Keratinocyte (primary cell): ENCODE measurements around the gene HIVEP2. TPM values are rescaled to one million over a fixed set of nuclear protein-coding genes. Genes with fewer than 3 reads are reported as not detected.

Experiments used
- DNase-seq: peaks from one replicate; pipeline ENCODE4 v3.0.0-alpha.2; 2011; ENCODE audit warnings: low read depth, missing footprints, low spot score
- FAIRE-seq: peaks from 2 replicates; lab custom pipeline; 2011; peaks lifted over from hg19 to GRCh38; lab: Jason Lieb, UNC
- H2AFZ ChIP-seq: 2 replicates; pipeline ENCODE4 v1.6.0; 2012; ENCODE audit warnings: low read length, control low read depth, inconsistent platforms; ENCODE audit not compliant: control insufficient read depth
- H3K27ac ChIP-seq: 2 replicates; pipeline ENCODE4 v1.5.1; 2011; ENCODE audit warnings: low read length; ENCODE audit not compliant: control insufficient read depth, insufficient read depth
- H3K27me3 ChIP-seq: 3 replicates; pipeline ENCODE4 v1.6.0; 2011; ENCODE audit warnings: low read length; ENCODE audit not compliant: control insufficient read depth, insufficient read depth; ENCODE audit errors: extremely low read depth
- H3K36me3 ChIP-seq, 2 experiments: 2 replicates in 1 of 2; 3 replicates in 1 of 2; pipeline ENCODE4 v1.5.1; 2011; ENCODE audit warnings: low read length in 2 of 2, mild to moderate bottlenecking in 1 of 2; ENCODE audit not compliant: control insufficient read depth in 2 of 2, insufficient read depth in 2 of 2; ENCODE audit errors: extremely low read depth in 1 of 2
- H3K4me1 ChIP-seq: 3 replicates; pipeline ENCODE4 v1.5.1; 2011; ENCODE audit warnings: low read length; ENCODE audit not compliant: control insufficient read depth, insufficient read depth; ENCODE audit errors: extremely low read depth
- H3K4me2 ChIP-seq: 3 replicates; pipeline ENCODE4 v1.6.0; 2011; ENCODE audit warnings: low read depth, low read length; ENCODE audit not compliant: control insufficient read depth, insufficient read depth; ENCODE audit errors: extremely low read depth
- H3K4me3 ChIP-seq, 3 experiments: fragments of 200-600 bp in 1 of 3; sonication (generic) in 1 of 3; 2 replicates in 2 of 3; 3 replicates in 1 of 3; pipeline ENCODE4 v1.5.1; 2011 to 2016; ENCODE audit warnings: low read length in 3 of 3, mild to moderate bottlenecking in 3 of 3, control low read depth in 2 of 3, inconsistent platforms in 1 of 3, low read depth in 1 of 3, mixed read lengths in 1 of 3, mixed run types in 1 of 3, moderate library complexity in 1 of 3; ENCODE audit not compliant: control insufficient read depth in 2 of 3, insufficient read depth in 2 of 3; ENCODE audit errors: extremely low read depth in 1 of 3
- H3K79me2 ChIP-seq: 2 replicates; pipeline ENCODE4 v1.6.0; 2012; ENCODE audit warnings: low read length; ENCODE audit not compliant: control insufficient read depth, insufficient read depth
- H3K9ac ChIP-seq: 3 replicates; pipeline ENCODE4 v1.6.0; 2011; ENCODE audit warnings: low read length; ENCODE audit not compliant: control insufficient read depth, insufficient read depth; ENCODE audit errors: extremely low read depth
- H3K9me1 ChIP-seq: 3 replicates; pipeline ENCODE4 v1.6.0; 2011; ENCODE audit warnings: low read length; ENCODE audit not compliant: control insufficient read depth, insufficient read depth; ENCODE audit errors: extremely low read depth
- H3K9me3 ChIP-seq: 2 replicates; pipeline ENCODE4 v1.5.1; 2012; ENCODE audit warnings: low read depth, low read length; ENCODE audit not compliant: control insufficient read depth
- H4K20me1 ChIP-seq: 3 replicates; pipeline ENCODE4 v1.6.0; 2011; ENCODE audit warnings: low read length; ENCODE audit not compliant: control insufficient read depth, insufficient read depth; ENCODE audit errors: extremely low read depth
- EZH2 ChIP-seq: IDR thresholded peaks from one replicate; pipeline ENCODE4 v1.6.1; 2012; ENCODE audit warnings: inconsistent platforms, mild to moderate bottlenecking, low read length, moderate library complexity
- dilution Hi-C: fragments of 300-500 bp; cut with MboI; formaldehyde crosslinking; loops from one replicate; pipeline ENCODE4 v1.7.0; 2020; ENCODE audit warnings: low sequenced_read_pairs; ENCODE audit not compliant: extremely low pct_ligation_motif_present
- polyA plus RNA-seq, 5 experiments: library from polyadenylated mRNA; depleted of rRNA in 3 of 5; stranded (reverse) in 3 of 5; stranded (forward) in 1 of 5; unstranded in 1 of 5; fragments of >200 nt; gene quantifications; 1 replicate in 1 of 5; 2 replicates in 3 of 5; 3 replicates in 1 of 5; pipeline versions ENCODE4 v1.2.1 to v1.2.3, GENCODE V29; 2011 to 2012; ENCODE audit warnings: missing spikeins in 2 of 5, low read depth in 1 of 5, low replicate concordance in 1 of 5
- TF ChIP-seq, protein P1 (sequence below), 3 experiments: IDR thresholded peaks in 1 of 3; conservative IDR thresholded peaks in 1 of 3; optimal IDR thresholded peaks in 1 of 3; 2 replicates in 2 of 3; 3 replicates in 1 of 3; pipeline versions ENCODE3 to v1.5.1; 2011; ENCODE audit warnings: low read length in 3 of 3, mild to moderate bottlenecking in 3 of 3, moderate library complexity in 2 of 3, control low read depth in 1 of 3, inconsistent platforms in 1 of 3; ENCODE audit not compliant: insufficient read depth in 2 of 3; ENCODE audit errors: extremely low read depth in 1 of 3

The HIVEP2 gene
- polyA plus RNA-seq, 1 donor (not counting 4 experiments of a cell fraction or from before 2014, with no cell fraction given), result 8.9 TPM

DNA sequence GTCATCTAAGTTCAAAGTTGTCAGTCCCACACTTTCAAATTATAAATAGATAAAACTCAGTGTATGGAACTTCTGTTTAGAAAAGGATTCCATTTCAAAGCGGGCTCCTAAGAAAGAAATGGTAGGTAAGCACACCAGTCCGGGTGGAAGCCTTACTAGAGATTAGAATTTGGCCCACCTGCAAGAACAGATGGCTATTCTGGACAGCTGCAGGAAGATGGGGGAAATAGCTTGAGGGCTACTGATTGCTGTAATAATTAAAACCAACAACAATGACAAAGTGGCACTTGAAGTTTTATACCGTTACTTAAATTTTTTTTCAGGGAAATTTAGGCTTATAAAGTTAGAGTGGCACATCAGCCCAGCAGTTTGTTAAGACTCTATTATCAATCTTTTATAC is 83.3 kb downstream of the HIVEP2 start:
- no peak for TF ChIP-seq EZH2
- TF ChIP-seq, protein P1, sequence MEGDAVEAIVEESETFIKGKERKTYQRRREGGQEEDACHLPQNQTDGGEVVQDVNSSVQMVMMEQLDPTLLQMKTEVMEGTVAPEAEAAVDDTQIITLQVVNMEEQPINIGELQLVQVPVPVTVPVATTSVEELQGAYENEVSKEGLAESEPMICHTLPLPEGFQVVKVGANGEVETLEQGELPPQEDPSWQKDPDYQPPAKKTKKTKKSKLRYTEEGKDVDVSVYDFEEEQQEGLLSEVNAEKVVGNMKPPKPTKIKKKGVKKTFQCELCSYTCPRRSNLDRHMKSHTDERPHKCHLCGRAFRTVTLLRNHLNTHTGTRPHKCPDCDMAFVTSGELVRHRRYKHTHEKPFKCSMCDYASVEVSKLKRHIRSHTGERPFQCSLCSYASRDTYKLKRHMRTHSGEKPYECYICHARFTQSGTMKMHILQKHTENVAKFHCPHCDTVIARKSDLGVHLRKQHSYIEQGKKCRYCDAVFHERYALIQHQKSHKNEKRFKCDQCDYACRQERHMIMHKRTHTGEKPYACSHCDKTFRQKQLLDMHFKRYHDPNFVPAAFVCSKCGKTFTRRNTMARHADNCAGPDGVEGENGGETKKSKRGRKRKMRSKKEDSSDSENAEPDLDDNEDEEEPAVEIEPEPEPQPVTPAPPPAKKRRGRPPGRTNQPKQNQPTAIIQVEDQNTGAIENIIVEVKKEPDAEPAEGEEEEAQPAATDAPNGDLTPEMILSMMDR (optimal IDR thresholded peaks at IDR 0.05 in 1 of 3, IDR thresholded peaks at IDR 0.05 in 1 of 3, conservative IDR thresholded peaks at IDR 0.05 in 1 of 3; ENCODE audit: extremely low read depth in 1 of 3, insufficient read depth in 2 of 3, low read length in 3 of 3), result no peak
- no peaks in the 10 kb centered on the region for H3K9me1 ChIP-seq
- FAIRE-seq (no peak), DNase-seq (no peak)
- H3K9me3 ChIP-seq, result no peaks in the 10 kb centered on the region
- no peak overlapping the region for H3K27ac ChIP-seq
- no peak overlapping the region for H3K4me3 ChIP-seq
- H3K36me3 ChIP-seq, result no peaks in the 10 kb centered on the region
- peaks cover 3% of the 10 kb centered on the region for H3K79me2 ChIP-seq
- H3K4me2 ChIP-seq, result no peak overlapping the region
- dilution Hi-C loops, result no loop called here
- no peak overlapping the region for H3K9ac ChIP-seq
- H3K4me1 ChIP-seq, result no peaks in the 10 kb centered on the region
- H4K20me1 ChIP-seq, result no peaks in the 10 kb centered on the region
- H2AFZ ChIP-seq, result no peak overlapping the region
- H3K27me3 ChIP-seq, result no peaks in the 10 kb centered on the region

DNA sequence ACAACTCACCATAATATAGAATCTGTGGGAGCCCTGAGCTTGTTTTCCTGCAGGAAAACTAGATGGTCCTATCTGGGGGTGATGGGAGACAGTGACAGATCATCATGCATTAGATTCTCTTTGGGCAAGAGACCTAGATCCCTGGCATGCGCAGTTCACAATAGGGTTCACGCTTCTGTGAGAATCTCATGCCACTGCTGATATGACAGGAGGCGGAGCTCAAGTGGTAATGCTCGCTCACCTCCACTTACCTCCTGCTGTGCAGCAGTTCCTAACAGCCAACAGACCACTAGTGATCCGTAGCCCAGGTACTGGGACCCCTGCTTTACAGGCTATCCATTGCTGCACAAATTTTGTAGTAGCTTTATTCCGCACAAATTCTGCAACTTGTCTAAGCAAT is 84.5 kb downstream of the HIVEP2 start:
- Histone ChIP-seq H2AFZ (no peak overlapping the region), H3K79me2 (peaks cover 3% of the 10 kb centered on the region), H3K27me3 (no peaks in the 10 kb centered on the region), H3K36me3 (no peaks in the 10 kb centered on the region), H3K9me3 (no peaks in the 10 kb centered on the region), H3K27ac (no peak overlapping the region), H3K9me1 (no peaks in the 10 kb centered on the region), H3K4me2 (no peak overlapping the region), H3K9ac (no peak overlapping the region), H3K4me3 (no peak overlapping the region), H3K4me1 (no peaks in the 10 kb centered on the region), H4K20me1 (no peaks in the 10 kb centered on the region)
- DNase-seq, result no peak
- FAIRE-seq, result no peak
- dilution Hi-C loops, result no loop called here
- TF ChIP-seq, protein P1 (optimal IDR thresholded peaks at IDR 0.05 in 1 of 3, IDR thresholded peaks at IDR 0.05 in 1 of 3, conservative IDR thresholded peaks at IDR 0.05 in 1 of 3; ENCODE audit: extremely low read depth in 1 of 3, insufficient read depth in 2 of 3, low read length in 3 of 3), result no peak
- TF ChIP-seq EZH2, result no peak
